ENCODE measurements around the gene CLN6. TPM values are rescaled to one million over a fixed set of nuclear protein-coding genes. Genes with fewer than 3 reads are reported as not detected.
"Not testable (repeated sequence)": the region's sequence is repeated elsewhere in the genome, so short reads cannot be mapped to it uniquely, and the experiment has no call there.

The CLN6 gene
- polyA plus RNA-seq, 2 donors: 17.8 to 23.5 TPM

DNA sequence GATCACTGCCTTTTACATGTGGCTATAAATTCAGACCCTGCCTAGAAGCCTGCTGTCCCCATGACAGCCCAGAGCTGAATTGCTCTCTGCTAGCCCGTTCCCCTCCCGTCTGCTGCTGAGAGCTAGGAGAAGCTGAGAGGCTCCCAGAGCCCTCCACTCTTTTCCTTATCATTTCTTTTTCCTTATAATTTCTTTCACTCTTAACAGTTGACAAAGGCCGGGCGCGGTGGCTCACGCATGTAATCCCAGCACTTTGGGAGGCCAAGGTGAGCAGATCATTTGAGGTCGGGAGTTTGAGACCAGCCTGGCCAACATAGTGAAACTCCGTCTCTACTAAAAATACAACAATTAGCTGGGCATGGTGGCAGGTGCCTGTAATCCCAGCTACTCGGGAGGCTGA, 5.0 kb upstream of the CLN6 start:
- not testable (repeated sequence) for H3K27me3 ChIP-seq (ENCODE audit: control insufficient read depth in 1 of 2, insufficient read depth in 2 of 2, low read length in 2 of 2); H3K9me3 ChIP-seq (ENCODE audit: control insufficient read depth in 2 of 2, insufficient read depth in 1 of 2, low read depth in 1 of 2, low read length in 1 of 2); H3K27ac ChIP-seq (ENCODE audit: low read depth in 2 of 2, low read length in 1 of 2); H3K4me3 ChIP-seq (ENCODE audit: low read depth in 1 of 2, low read length in 2 of 2); H3K36me3 ChIP-seq (ENCODE audit: control insufficient read depth in 2 of 2, insufficient read depth in 2 of 2, low read length in 1 of 2); H3K4me1 ChIP-seq (ENCODE audit: control insufficient read depth in 2 of 2, insufficient read depth in 2 of 2, low read length in 1 of 2)
- WGBS, 2 donors: 87 to 88% methylated on average over 9 of the region's 9 CpGs

DNA sequence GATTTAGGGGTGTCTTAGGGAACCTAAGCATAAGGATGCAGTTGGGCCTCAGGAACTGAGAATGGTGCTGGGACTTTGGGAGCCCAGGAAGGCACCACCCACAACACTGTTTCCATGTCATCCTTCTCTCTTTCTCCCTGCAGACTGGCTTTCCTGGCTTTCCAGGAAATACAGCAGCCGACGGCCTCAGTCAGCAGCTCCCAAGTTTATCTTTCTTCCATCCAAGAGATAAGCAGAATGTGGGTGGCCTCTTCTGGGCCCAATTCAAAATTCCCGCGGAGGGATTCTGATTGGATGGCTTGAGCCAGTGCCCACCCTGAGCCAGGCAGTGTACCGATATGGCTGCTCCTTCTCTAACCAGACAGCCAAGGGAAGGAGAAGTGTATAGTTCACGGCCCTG, 4.5 kb upstream of the CLN6 start:
- no peaks in the 10 kb centered on the region for H3K9me3 ChIP-seq (ENCODE audit: control insufficient read depth in 2 of 2, insufficient read depth in 1 of 2, low read depth in 1 of 2, low read length in 1 of 2)
- H3K27me3 ChIP-seq (ENCODE audit: control insufficient read depth in 1 of 2, insufficient read depth in 2 of 2, low read length in 2 of 2): no peaks in the 10 kb centered on the region
- no peak overlapping the region for H3K4me3 ChIP-seq (ENCODE audit: low read depth in 1 of 2, low read length in 2 of 2)
- 62 to 72% methylated on average over 6 of the region's 6 CpGs for WGBS, 2 donors
- H3K36me3 ChIP-seq (ENCODE audit: control insufficient read depth in 2 of 2, insufficient read depth in 2 of 2, low read length in 1 of 2): no peaks in the 10 kb centered on the region
- H3K4me1 ChIP-seq (ENCODE audit: control insufficient read depth in 2 of 2, insufficient read depth in 2 of 2, low read length in 1 of 2): no peaks in the 10 kb centered on the region
- no peak overlapping the region for H3K27ac ChIP-seq (ENCODE audit: low read depth in 2 of 2, low read length in 1 of 2)

DNA sequence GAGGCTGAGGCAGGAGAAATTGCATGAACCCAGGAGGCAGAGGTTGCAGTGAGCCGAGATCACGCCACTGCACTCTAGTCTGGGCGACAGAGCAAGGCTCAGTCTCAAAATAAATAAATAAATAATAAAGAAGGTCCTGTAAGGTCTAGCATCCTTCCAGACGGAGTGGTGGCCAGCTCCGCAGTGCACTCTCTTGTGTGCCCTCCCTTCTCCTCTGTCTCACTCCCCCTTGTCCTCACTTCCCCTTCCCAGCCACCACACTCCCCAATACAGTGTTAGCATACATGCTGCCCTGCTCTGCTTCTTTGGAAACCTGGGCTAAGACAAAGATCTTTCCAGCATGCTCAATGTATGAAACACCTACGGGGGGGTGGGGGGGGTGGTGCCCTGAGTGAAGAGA, 3.4 kb upstream of the CLN6 start:
- Histone ChIP-seq H3K4me3 (ENCODE audit: low read depth in 1 of 2, low read length in 2 of 2) (no peak overlapping the region), H3K27ac (ENCODE audit: low read depth in 2 of 2, low read length in 1 of 2) (no peak overlapping the region), H3K9me3 (ENCODE audit: control insufficient read depth in 2 of 2, insufficient read depth in 1 of 2, low read depth in 1 of 2, low read length in 1 of 2) (no peaks in the 10 kb centered on the region), H3K36me3 (ENCODE audit: control insufficient read depth in 2 of 2, insufficient read depth in 2 of 2, low read length in 1 of 2) (no peaks in the 10 kb centered on the region), H3K4me1 (ENCODE audit: control insufficient read depth in 2 of 2, insufficient read depth in 2 of 2, low read length in 1 of 2) (peaks cover 0 to 7% of the 10 kb centered on the region in 2 donors), H3K27me3 (ENCODE audit: control insufficient read depth in 1 of 2, insufficient read depth in 2 of 2, low read length in 2 of 2) (no peaks in the 10 kb centered on the region)
- WGBS, 2 donors: 92 to 98% methylated on average over 6 of the region's 6 CpGs

DNA sequence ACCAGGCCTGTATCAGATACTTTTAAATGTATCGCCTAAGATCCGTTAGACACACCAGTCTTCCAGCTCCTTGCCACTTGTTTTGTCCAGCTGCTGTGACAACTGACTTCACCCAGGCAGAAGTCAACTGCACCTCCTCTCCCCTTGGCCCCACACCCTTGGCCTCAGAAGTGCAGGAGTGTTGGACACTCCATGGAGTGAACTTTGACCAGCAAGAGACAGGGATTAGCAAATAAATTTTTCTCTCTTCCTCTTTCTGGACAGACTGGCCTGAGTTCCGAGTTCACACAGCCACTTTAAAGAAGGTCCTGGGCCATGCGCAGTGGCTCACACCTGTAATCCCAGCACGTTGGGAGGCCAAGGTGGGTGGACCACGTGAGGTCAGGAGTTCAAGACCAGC, 2.9 kb upstream of the CLN6 start:
- no peak overlapping the region for H3K27ac ChIP-seq (ENCODE audit: low read depth in 2 of 2, low read length in 1 of 2)

DNA sequence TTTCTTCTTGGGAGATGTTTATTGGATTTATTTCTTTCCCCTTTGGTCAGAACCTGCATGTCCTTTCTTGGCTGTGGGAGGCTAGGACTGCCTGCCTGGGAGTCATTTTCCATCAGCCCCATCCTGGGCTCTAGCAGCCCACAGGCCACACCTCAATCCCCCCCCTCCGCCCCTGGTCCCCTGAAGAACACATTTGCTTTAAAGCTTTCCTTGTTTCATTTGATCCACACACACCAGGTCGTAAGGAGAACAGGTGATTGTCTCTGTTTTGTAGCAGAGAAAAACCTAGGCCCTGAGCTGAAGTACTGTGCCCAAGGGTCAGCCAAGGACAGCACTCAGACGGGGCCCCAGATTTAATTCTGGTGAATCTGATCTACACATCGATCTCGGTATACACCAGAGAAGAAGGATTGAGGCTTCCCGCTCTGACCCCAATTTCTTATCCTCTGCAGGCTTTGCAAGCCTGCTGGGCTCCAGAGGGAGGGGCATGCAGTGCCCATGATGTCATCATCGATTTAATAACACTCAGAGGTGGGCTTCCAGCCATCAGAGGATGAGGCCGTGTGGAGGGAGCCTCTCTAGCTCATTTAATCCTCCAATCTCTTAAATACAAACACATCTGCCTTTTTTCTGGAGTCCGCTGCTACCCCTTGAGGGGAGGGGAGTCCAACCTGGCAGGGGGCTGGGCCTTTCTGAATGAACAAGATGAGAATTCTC, 1.7 kb upstream of the CLN6 start:
- Histone ChIP-seq H3K9me3 (ENCODE audit: control insufficient read depth in 2 of 2, insufficient read depth in 1 of 2, low read depth in 1 of 2, low read length in 1 of 2) (no peaks in the 10 kb centered on the region), H3K27me3 (ENCODE audit: control insufficient read depth in 1 of 2, insufficient read depth in 2 of 2, low read length in 2 of 2) (no peaks in the 10 kb centered on the region), H3K4me1 (ENCODE audit: control insufficient read depth in 2 of 2, insufficient read depth in 2 of 2, low read length in 1 of 2) (peaks cover 3 to 12% of the 10 kb centered on the region in 2 donors), H3K4me3 (ENCODE audit: low read depth in 1 of 2, low read length in 2 of 2) (no peak overlapping the region), H3K27ac (ENCODE audit: low read depth in 2 of 2, low read length in 1 of 2) (no peak overlapping the region), H3K36me3 (ENCODE audit: control insufficient read depth in 2 of 2, insufficient read depth in 2 of 2, low read length in 1 of 2) (no peaks in the 10 kb centered on the region)
- 79 to 84% methylated on average over 9 of the region's 9 CpGs for WGBS, 2 donors

More for the DNA sequence above, 2.9 kb upstream of the CLN6 start:
- Histone ChIP-seq H3K9me3 (ENCODE audit: control insufficient read depth in 2 of 2, insufficient read depth in 1 of 2, low read depth in 1 of 2, low read length in 1 of 2) (no peaks in the 10 kb centered on the region), H3K4me1 (ENCODE audit: control insufficient read depth in 2 of 2, insufficient read depth in 2 of 2, low read length in 1 of 2) (peaks cover 3 to 11% of the 10 kb centered on the region in 2 donors), H3K4me3 (ENCODE audit: low read depth in 1 of 2, low read length in 2 of 2) (no peak overlapping the region), H3K27me3 (ENCODE audit: control insufficient read depth in 1 of 2, insufficient read depth in 2 of 2, low read length in 2 of 2) (no peaks in the 10 kb centered on the region), H3K36me3 (ENCODE audit: control insufficient read depth in 2 of 2, insufficient read depth in 2 of 2, low read length in 1 of 2) (no peaks in the 10 kb centered on the region)
- WGBS, 2 donors: 78 to 91% methylated on average over 6 of the region's 6 CpGs

DNA sequence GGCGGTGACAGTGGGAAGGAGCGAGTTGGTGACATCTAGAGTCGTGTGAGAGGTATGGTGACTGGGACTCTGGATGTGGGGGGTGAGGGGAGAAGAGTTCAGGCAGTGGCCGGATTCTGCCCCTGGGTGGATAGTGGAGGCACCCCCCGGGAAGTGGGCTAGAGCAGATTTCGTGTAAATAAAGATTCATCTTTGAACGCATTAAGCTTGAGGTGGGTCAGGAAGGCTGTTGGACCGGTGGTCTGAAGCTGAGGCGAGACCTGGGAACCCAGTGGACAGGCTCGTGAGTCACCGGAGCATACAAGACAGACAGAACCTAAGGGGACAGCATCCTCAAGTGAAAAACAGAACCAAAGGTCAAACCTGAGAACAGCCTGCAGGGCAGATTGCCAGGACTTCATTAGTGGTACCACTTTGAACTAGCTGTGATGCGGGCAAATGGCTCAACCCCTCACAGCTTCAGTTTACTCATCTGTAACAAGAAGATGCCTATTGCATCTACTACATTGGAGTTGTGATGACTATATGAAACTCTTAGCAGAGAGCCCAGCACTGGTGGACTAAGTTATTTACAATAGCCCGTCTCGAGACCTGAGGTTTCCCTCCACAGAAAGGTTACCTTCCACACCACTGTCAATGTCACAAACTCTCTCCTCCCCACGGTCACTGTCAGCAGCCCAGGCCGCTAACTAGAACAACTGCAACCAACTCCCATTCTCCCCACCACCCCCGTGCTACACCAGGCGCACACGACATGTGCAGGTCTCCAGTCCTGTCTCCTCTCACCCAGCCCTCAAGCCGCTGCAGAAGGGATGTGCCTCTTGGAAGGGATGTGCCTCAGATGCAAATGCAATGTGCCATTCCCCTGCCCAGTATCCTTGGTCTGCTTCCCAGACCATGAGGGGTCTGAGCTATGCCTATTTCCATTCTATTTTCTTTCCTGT, 901 bp upstream of the CLN6 start:
- Histone ChIP-seq H3K27ac (ENCODE audit: low read depth in 2 of 2, low read length in 1 of 2) (peak overlapping the region in 1 of 2 donors; percentile 13), H3K27me3 (ENCODE audit: control insufficient read depth in 1 of 2, insufficient read depth in 2 of 2, low read length in 2 of 2) (no peaks in the 10 kb centered on the region), H3K4me1 (ENCODE audit: control insufficient read depth in 2 of 2, insufficient read depth in 2 of 2, low read length in 1 of 2) (peaks cover 3 to 12% of the 10 kb centered on the region in 2 donors), H3K4me3 (ENCODE audit: low read depth in 1 of 2, low read length in 2 of 2) (peak overlapping the region; percentile 83 to 93), H3K9me3 (ENCODE audit: control insufficient read depth in 2 of 2, insufficient read depth in 1 of 2, low read depth in 1 of 2, low read length in 1 of 2) (no peaks in the 10 kb centered on the region), H3K36me3 (ENCODE audit: control insufficient read depth in 2 of 2, insufficient read depth in 2 of 2, low read length in 1 of 2) (no peaks in the 10 kb centered on the region)
- 53 to 54% methylated on average over 20 of the region's 20 CpGs for WGBS, 2 donors

DNA sequence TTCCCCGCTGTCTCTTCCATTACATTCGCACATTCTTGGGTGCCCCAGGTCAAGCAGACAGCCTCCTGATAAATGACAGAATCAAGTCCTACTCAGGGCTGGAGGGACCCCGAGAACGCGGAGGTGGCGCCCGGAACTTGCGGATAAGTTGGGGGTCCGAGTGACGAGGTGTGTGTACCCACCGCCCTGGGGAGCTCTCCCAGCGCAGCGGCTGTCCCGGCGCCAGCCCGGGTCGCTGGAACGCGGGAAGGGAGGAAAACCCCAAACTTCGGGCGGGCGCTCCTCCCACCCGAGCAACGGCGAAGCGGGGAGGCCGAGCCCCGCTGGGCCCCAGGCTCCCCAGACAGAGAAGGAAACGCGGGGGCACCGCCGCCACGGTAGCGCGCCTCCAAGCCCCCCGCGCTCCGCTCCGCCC, 550 bp downstream of the CLN6 start:
- H3K36me3 ChIP-seq (ENCODE audit: control insufficient read depth in 2 of 2, insufficient read depth in 2 of 2, low read length in 1 of 2): no peaks in the 10 kb centered on the region
- H3K9me3 ChIP-seq (ENCODE audit: control insufficient read depth in 2 of 2, insufficient read depth in 1 of 2, low read depth in 1 of 2, low read length in 1 of 2): no peaks in the 10 kb centered on the region
- peak overlapping the region; percentile 83 to 93 for H3K4me3 ChIP-seq (ENCODE audit: low read depth in 1 of 2, low read length in 2 of 2)
- H3K4me1 ChIP-seq (ENCODE audit: control insufficient read depth in 2 of 2, insufficient read depth in 2 of 2, low read length in 1 of 2): peaks cover 3 to 12% of the 10 kb centered on the region in 2 donors
- 0% methylated on average over 28 to 39 of the region's 39 CpGs for WGBS, 2 donors
- H3K27ac ChIP-seq (ENCODE audit: low read depth in 2 of 2, low read length in 1 of 2): peak overlapping the region; percentile 83 to 85
- H3K27me3 ChIP-seq (ENCODE audit: control insufficient read depth in 1 of 2, insufficient read depth in 2 of 2, low read length in 2 of 2): no peaks in the 10 kb centered on the region

DNA sequence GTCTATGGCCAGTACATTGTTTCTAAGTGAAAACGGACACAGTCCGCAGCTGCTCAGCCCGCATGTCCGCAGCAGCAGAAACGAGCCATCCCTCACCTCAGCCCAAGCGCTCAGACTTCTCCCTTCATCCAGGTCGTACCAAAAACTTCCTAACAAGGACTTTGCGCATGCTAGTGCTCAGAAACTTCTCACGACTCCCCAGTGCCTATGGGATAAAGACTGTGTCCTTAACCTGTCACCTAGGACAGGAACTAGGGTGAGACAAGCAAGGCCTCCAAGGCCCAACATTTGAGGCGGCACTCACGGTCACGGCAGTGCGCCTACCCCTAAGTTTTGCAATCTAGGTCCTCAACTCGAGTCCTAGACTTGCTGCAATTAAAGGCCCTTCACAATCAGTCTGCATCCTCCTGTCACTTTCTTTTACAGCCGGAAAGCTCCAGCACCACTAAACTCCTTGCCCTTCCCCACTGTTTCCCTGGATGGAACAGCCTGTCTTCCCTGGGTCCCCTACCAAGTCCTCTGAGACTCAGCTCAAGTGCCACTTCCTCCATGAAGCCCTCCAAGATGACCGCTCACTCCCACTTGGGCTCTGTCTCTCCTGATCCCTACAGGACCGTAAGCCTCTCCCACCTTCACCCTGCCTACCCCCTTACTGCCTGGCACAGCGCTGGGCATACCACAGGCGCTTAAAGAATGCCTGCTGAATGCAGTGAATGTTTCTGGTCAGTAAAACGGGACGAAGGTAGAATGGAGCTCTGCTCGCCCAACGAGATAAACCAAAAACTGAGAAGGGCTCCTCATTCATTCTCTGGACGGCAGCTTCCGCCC, 1.2 kb downstream of the CLN6 start:
- Histone ChIP-seq H3K9me3 (ENCODE audit: control insufficient read depth in 2 of 2, insufficient read depth in 1 of 2, low read depth in 1 of 2, low read length in 1 of 2) (no peaks in the 10 kb centered on the region), H3K27me3 (ENCODE audit: control insufficient read depth in 1 of 2, insufficient read depth in 2 of 2, low read length in 2 of 2) (no peaks in the 10 kb centered on the region), H3K4me3 (ENCODE audit: low read depth in 1 of 2, low read length in 2 of 2) (peak overlapping the region; percentile 83 to 93), H3K36me3 (ENCODE audit: control insufficient read depth in 2 of 2, insufficient read depth in 2 of 2, low read length in 1 of 2) (no peaks in the 10 kb centered on the region), H3K27ac (ENCODE audit: low read depth in 2 of 2, low read length in 1 of 2) (peak overlapping the region in 1 of 2 donors; percentile 18), H3K4me1 (ENCODE audit: control insufficient read depth in 2 of 2, insufficient read depth in 2 of 2, low read length in 1 of 2) (peaks cover 3 to 12% of the 10 kb centered on the region in 2 donors)
- WGBS, 2 donors: 32 to 33% methylated on average over 25 of the region's 25 CpGs

DNA sequence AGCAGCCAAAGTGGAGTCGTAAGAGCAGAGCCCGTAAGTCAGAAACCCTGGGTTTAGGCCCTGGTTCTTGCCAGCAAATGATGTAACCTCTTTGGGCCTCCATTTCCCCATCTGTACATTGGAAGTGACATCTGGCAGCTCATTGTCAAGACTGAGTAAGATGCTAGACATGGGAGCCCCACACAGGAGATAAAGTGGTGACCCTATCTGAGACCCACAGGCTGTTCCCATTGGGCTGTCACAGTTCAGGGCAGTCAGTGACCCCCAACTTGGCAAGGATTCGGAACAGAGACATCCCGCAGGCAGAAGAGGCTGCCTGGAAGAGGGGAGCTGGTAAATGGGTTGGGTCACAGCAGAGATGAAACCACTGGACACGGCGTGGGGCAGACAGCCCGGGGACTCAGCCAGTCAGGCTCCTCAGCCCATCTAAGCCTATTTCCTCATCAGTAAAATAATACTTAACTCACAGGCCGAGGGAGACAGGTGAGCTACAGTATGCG, 1.8 kb downstream of the CLN6 start:
- 76 to 78% methylated on average over 9 of the region's 9 CpGs for WGBS, 2 donors
- no peak overlapping the region for H3K27ac ChIP-seq (ENCODE audit: low read depth in 2 of 2, low read length in 1 of 2)
- H3K27me3 ChIP-seq (ENCODE audit: control insufficient read depth in 1 of 2, insufficient read depth in 2 of 2, low read length in 2 of 2): no peaks in the 10 kb centered on the region
- H3K36me3 ChIP-seq (ENCODE audit: control insufficient read depth in 2 of 2, insufficient read depth in 2 of 2, low read length in 1 of 2): no peaks in the 10 kb centered on the region
- H3K4me1 ChIP-seq (ENCODE audit: control insufficient read depth in 2 of 2, insufficient read depth in 2 of 2, low read length in 1 of 2): peaks cover 3 to 12% of the 10 kb centered on the region in 2 donors
- H3K4me3 ChIP-seq (ENCODE audit: low read depth in 1 of 2, low read length in 2 of 2): peak overlapping the region in 1 of 2 donors; percentile 83
- H3K9me3 ChIP-seq (ENCODE audit: control insufficient read depth in 2 of 2, insufficient read depth in 1 of 2, low read depth in 1 of 2, low read length in 1 of 2): no peaks in the 10 kb centered on the region
